ENCODE results near the gene PCYT1A.

PCYT1A gene

GRCh38 chr3:196275126-196275525 is 12.4 kb downstream of the PCYT1A start:
- TF ChIP-seq CTCF (IDR thresholded peaks at IDR 0.05): no peak

GRCh38 chr3:196274585-196274984 is 12.9 kb downstream of the PCYT1A start:
- no peak for TF ChIP-seq CTCF (IDR thresholded peaks at IDR 0.05)

- no peak for TF ChIP-seq CTCF (IDR thresholded peaks at IDR 0.05)
Observed at GRCh38 chr3:196273655-196274054, 13.9 kb downstream of the PCYT1A start.

GRCh38 chr3:196272826-196273225 is 14.7 kb downstream of the PCYT1A start:
- TF ChIP-seq CTCF (IDR thresholded peaks at IDR 0.05): no peak

GRCh38 chr3:196270499-196270898 is 17.0 kb downstream of the PCYT1A start:
- TF ChIP-seq CTCF (IDR thresholded peaks at IDR 0.05): no peak

GRCh38 chr3:196268284-196269163 is 19.0 kb downstream of the PCYT1A start:
- no peak for TF ChIP-seq CTCF (IDR thresholded peaks at IDR 0.05)

GRCh38 chr3:196263819-196264218 is 23.7 kb downstream of the PCYT1A start:
- no peak for TF ChIP-seq CTCF (IDR thresholded peaks at IDR 0.05)
